GM12865 (cell line): ENCODE data around the gene SIGLEC12.

Experiments used
- DNase-seq: peaks from one replicate; pipeline ENCODE4 v3.0.0; 2010; ENCODE audit warnings: low read depth
- H3K4me3 ChIP-seq: 2 replicates; pipeline ENCODE4 v1.5.1; 2011; ENCODE audit warnings: mild to moderate bottlenecking, low read depth, low read length, control low read depth
- TF ChIP-seq, protein P1 (sequence below): IDR thresholded peaks from 2 replicates; pipeline ENCODE4 v1.5.1; 2011; ENCODE audit warnings: low read length, control low read depth, low read depth, inconsistent platforms; ENCODE audit not compliant: insufficient read depth; ENCODE audit errors: missing control alignments

The SIGLEC12 gene

DNA sequence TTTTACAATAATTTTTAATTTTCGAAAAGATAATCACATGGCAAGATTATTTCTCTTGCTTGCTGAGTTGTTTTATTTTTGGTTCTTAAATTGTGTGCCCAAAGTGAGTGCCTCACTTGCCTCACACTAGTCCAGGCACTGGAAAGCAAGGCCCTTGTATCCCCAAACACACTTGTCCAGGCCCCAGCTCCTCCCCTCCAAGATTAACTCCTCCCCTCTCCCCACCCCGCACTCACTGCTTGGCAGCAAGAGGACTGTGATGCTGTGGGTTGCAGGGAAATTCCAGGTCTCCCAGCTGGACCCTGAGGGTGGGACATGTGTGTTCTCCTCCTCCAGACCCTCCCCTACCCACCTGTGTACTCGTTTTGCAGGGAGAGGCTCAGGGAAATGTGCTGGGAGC is 3.9 kb downstream of the SIGLEC12 start:
- TF ChIP-seq, protein P1, sequence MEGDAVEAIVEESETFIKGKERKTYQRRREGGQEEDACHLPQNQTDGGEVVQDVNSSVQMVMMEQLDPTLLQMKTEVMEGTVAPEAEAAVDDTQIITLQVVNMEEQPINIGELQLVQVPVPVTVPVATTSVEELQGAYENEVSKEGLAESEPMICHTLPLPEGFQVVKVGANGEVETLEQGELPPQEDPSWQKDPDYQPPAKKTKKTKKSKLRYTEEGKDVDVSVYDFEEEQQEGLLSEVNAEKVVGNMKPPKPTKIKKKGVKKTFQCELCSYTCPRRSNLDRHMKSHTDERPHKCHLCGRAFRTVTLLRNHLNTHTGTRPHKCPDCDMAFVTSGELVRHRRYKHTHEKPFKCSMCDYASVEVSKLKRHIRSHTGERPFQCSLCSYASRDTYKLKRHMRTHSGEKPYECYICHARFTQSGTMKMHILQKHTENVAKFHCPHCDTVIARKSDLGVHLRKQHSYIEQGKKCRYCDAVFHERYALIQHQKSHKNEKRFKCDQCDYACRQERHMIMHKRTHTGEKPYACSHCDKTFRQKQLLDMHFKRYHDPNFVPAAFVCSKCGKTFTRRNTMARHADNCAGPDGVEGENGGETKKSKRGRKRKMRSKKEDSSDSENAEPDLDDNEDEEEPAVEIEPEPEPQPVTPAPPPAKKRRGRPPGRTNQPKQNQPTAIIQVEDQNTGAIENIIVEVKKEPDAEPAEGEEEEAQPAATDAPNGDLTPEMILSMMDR: no peak
- no peak overlapping the region for H3K4me3 ChIP-seq
- no peak for DNase-seq

DNA sequence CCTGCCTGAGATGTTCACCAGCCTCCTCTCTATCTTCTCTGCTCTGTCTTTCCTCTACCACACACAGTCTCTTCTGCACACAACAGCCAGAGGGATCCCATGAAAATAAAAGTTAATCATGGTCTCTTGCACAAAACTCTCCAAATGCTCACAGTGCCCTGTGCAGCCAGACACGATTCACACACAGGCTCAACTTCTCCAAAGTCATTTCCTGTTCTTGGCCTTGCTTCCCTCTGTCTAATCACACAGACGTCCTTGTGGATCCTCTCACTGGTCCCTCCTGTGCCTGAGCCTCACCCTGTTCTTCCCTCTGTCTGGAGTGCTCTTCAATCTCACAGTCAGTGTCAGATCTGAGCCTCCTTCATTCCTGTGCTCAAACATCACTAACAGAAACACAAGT is 7.8 kb downstream of the SIGLEC12 start:
- H3K4me3 ChIP-seq: no peak overlapping the region
- TF ChIP-seq, protein P1: no peak
- no peak for DNase-seq

DNA sequence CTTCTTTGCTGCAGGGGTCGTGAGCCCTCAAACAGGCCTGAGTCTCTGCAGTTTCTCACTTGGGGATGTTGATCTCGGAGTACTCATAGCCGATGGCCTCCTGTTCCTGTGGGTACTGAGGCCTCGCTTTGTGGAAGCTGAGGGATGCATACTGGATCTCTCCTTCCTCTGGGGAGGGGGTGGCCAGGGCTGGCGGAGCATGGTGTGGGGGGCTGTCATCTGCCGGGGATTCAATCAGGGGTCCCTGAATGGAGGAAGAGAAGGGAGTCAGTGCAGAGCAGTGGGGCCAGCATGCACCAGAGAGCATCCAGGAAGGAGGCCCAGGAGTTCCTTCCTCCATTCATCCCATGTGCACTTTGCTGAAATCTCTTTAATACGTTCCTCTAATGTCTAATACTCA is 10.0 kb downstream of the SIGLEC12 start:
- DNase-seq: no peak
- TF ChIP-seq, protein P1: no peak

DNA sequence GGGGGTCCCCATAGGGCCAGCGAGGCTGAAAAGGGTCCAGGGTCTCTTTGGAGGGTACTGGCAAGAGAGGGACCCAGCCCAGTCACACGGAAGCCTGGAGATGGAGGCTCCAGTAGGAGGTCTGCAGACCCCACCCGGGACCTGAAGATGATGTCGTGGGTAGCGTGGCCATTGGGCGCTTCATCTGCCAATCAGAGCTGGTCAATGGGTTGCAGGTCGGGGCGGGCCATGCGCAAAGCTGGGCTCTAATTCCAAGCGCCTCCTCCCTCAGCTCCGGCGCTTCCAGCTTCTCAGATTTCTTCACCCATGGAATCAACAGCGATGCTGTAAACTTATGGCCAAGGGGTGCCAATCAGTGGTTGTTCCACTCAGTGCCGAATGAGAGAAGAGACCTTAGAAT is 10.9 kb downstream of the SIGLEC12 start:
- TF ChIP-seq, protein P1: no peak
- no peak overlapping the region for H3K4me3 ChIP-seq
- no peak for DNase-seq

More for the DNA sequence above, 10.0 kb downstream of the SIGLEC12 start:
- H3K4me3 ChIP-seq: no peak overlapping the region

DNA sequence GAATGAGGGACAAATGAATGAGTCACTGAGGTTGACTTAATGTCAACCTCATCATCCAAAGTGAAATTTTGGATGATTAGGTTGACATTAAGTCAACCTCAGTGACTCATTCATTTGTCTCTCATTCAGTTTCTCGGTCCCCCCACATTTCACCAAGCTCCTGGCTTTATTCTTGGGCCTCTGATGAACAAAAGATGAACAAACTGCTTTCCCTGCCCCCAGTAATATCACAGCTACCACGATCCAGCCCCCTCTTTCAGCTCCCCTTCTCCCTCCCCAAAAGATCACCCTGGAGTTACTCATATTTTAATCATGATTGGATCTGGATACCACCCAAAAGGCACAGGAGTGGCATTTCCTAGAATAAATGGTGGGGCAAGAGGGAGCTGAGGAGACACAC is 12.5 kb downstream of the SIGLEC12 start:
- no peak for DNase-seq
- no peak overlapping the region for H3K4me3 ChIP-seq
- TF ChIP-seq, protein P1: no peak

DNA sequence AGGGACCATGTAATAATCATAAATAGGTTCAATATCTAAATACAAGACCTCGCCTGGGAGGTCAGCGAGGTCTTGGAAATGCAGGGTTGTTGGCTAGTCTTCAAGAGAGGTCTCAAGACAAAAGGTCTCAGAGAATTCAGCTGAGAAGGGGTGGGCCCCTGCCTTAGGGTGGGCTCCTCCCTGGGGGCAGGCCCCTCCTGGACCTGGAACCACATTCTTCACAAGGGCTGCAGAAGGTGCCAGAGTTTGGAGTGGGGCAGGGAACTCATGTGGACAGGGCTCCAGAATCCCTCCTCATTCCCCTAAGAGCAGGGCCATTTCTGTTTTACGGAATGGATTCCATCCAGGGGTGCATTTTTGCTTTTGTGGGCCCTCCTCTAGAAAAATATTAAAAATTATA is 13.1 kb downstream of the SIGLEC12 start:
- TF ChIP-seq, protein P1: no peak
- no peak for DNase-seq
- no peak overlapping the region for H3K4me3 ChIP-seq

DNA sequence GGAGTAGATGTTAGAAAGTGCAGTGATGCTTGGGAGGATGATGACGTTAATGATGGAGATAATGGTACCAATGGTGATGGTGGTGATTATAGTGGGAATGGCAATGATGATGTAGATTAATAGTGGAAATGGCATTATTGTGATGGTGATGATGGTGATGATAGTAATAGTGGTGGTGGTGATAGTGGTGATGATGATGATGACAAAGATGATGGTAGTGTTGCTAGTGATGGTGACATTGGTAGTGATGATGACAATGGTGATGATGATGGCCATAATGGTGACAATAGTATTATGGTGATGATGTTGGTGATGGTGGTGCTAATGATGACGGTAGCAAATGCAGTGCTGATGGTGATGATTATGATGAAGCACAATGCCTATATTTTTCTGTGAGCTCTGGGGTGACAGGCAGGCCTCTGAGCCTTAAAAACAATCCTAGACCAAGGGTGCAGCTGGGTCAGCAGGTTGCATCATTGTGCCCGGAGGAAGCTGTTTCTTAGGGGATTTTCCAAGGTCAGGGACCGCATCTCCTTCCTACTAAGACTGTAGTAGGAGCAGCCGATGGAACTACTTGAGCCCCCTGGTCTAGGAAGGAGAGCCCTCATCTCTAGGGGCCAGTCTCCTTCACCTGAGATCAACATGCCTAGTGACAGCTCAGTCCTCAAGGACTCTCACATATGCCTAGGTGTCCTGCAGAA is 15.5 kb downstream of the SIGLEC12 start:
- no peak overlapping the region for H3K4me3 ChIP-seq
- TF ChIP-seq, protein P1: no peak
- DNase-seq: no peak
